Mucosa of descending colon (tissue), 3 donors: Measurements from ENCODE around the gene SLC26A1. TPM values are rescaled to one million over a fixed set of nuclear protein-coding genes. Genes with fewer than 3 reads are reported as not detected.

Experiments used
- ATAC-seq: fragments of 200-7000 bp; cut with Tn5 transposase; one replicate; pipeline ENCODE4 v1.9.1; 2020; ENCODE audit warnings: mild to moderate bottlenecking, moderate library complexity
- DNase-seq, 3 donors: peaks; one replicate each; pipeline ENCODE4 v3.0.0-alpha.2; 2020
- H3K36me3 ChIP-seq: fragments of 200-600 bp; one replicate; pipeline ENCODE4 v1.8.0; 2021; ENCODE audit warnings: low read depth, mild to moderate bottlenecking
- H3K4me1 ChIP-seq: fragments of 200-600 bp; one replicate; pipeline ENCODE4 v1.8.0; 2021; ENCODE audit warnings: low read depth, mild to moderate bottlenecking
- H3K4me3 ChIP-seq: fragments of 200-600 bp; one replicate; pipeline ENCODE4 v1.8.0; 2021; ENCODE audit warnings: mild to moderate bottlenecking
- H3K9me3 ChIP-seq: fragments of 200-600 bp; one replicate; pipeline ENCODE4 v1.8.0; 2021; ENCODE audit warnings: mild to moderate bottlenecking
- intact Hi-C, 2 donors: fragments of 100-400 bp; cut with DNase I in 1 of 2; cut with micrococcal nuclease in 1 of 2; formaldehyde crosslinking; loops; one replicate each; pipeline versions ENCODE4 v1.11.0 to v1.11.1; 2022; cut with DNase I, micrococcal nuclease
- total RNA-seq, 3 donors: library from RNA; stranded (reverse); fragmentation: NEBNext Ultra II Directional in 2 of 3; extraction: Animal tissue kit (Norgen Biotek cat#: 25700) in 2 of 3; gene quantifications; one replicate each; pipeline versions ENCODE4 v1.2.1 to v1.2.4, GENCODE V29; 2021 to 2023
- TF ChIP-seq, protein P1 (sequence below): fragments of 200-600 bp; IDR thresholded peaks from one replicate; pipeline ENCODE4 v1.8.0; 2022; ENCODE audit warnings: antibody characterized with exemption, mild to moderate bottlenecking
- donor health status: DM: no; HTN: no; CAD: no; lungs with moderate emphysema.
- donor health status: DM: no; HTN: no; CAD: no.
- donor health status: DM: no; HTN: yes; CAD: no.

SLC26A1 gene
- total RNA-seq, 3 donors from 2014 or later, result 0.85 to 2.8 (median 1.9) TPM

DNA sequence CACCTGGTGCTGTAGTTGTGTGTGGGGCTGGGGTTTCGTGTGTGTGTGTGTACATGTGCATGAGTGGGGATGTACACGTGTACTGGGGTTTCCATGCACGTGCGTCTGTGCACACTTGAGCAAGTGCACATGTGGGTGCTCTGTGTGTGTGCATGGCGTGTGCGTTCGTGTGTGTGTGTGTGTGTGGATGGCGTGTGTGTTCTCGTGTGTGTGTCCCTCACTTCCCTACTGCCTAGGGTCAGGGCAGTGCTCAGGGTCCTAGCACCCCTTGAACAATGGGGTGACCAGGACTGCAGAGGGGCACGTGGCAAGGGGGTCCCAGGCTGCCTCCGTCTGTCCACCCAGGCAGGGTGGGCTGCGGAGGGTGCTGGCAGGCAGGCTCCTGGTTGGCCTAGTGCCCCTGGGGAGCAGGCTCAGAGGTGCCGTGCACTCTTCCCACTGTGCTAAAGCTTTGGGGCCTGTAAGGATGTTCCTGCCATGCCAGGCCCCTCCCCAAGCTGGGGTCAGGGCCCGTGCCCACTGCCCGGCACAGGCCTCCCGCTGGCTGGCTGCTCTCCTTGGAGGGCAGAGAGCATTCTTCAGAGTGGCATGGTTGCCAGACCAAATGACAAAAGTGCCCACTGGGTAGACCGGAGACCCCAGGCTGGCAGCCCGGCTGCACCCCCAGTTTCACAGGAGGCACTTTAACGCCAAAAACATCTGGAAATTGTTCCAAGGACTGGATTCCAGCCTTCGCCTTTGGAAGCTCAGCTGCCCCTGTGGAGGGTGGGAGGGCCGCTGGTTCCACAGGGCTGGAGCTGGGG, 47.3 kb upstream of the SLC26A1 start:
- DNase-seq (peak in 1 of 3 donors; percentile 46), ATAC-seq (no peak)
- intact Hi-C loops, result no loop called here
- H3K4me1 ChIP-seq, result peaks cover 19% of the 10 kb centered on the region
- TF ChIP-seq, protein P1, sequence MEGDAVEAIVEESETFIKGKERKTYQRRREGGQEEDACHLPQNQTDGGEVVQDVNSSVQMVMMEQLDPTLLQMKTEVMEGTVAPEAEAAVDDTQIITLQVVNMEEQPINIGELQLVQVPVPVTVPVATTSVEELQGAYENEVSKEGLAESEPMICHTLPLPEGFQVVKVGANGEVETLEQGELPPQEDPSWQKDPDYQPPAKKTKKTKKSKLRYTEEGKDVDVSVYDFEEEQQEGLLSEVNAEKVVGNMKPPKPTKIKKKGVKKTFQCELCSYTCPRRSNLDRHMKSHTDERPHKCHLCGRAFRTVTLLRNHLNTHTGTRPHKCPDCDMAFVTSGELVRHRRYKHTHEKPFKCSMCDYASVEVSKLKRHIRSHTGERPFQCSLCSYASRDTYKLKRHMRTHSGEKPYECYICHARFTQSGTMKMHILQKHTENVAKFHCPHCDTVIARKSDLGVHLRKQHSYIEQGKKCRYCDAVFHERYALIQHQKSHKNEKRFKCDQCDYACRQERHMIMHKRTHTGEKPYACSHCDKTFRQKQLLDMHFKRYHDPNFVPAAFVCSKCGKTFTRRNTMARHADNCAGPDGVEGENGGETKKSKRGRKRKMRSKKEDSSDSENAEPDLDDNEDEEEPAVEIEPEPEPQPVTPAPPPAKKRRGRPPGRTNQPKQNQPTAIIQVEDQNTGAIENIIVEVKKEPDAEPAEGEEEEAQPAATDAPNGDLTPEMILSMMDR, result no peak
- H3K9me3 ChIP-seq, result no peaks in the 10 kb centered on the region
- no peaks in the 10 kb centered on the region for H3K36me3 ChIP-seq
- H3K4me3 ChIP-seq, result no peak overlapping the region

DNA sequence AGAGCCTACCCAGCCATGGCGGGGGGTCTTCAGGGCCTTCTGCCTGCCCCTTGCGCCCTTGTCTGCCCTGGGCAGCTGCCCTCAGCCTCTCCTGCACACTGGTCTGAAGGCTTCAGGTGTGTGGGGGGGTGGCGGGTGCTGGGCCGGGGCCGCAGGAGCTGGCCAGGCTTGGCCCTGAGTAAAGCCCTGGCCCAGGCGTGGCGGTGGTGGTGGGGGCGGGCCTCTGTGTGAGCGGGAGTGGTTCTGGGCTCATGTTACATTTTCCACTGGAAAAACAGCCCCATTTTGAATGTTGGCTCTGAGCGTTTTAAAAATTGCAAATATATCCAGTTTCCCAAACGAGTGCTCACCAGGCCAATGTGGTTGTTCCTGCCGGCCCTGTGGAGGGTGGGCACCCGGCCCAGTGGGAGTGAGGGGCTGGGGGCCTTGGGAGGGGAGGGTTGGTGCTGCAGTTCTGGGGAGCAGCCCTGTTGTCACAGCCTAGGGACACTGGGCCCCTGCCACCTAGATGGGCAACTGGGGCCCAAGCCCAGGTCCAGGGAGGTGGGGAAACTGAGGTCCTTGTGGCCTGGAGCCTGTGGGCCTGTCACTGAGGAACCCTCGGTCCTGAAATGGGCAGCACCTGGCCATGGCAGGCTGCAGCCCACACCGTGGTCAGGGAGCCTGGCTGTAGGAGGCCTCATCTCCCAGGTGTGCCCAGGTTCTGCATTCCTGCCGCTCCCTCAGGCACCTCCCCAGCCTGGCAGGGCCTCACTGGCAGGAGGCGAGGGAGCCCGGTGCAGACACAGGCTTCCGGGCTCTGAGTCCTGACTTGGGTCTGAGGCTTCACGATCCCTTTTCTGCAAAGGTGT, 46.5 kb upstream of the SLC26A1 start:
- peak; percentile 51 for ATAC-seq
- intact Hi-C loops, result no loop called here
- Histone ChIP-seq H3K4me1 (peaks cover 19% of the 10 kb centered on the region), H3K4me3 (no peak overlapping the region), H3K9me3 (no peaks in the 10 kb centered on the region), H3K36me3 (no peaks in the 10 kb centered on the region)
- TF ChIP-seq, protein P1, result no peak
- peak in 1 of 3 donors; percentile 58 for DNase-seq

DNA sequence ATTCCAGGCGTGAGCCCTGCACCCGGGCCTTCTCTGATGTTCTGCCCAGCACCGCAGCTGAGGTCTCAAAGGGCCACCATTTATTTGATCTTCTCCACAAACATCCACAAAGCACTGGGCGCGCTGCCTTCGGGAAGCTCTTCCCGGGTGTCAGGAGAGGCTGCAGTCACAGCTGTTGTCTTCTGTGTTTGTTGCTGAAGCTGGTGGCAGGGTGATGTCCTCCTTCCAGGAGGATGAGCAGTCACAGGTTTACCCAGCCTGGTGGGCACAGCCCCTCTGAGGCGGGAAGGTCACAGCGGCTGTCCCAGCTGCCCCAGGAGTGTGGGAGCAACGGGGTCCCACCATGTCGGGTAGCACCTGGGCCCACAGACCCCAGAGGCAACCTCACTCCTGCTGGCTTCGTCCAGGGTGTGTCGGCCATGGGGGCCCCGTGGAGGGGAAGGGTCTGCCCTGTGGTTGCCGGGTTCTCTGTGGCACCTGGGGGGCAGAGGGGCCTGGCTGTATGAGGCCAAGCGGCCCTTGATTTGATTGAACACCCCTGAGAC, 45.8 kb upstream of the SLC26A1 start:
- ATAC-seq (no peak), DNase-seq (no peak)
- intact Hi-C loops, result no loop called here
- Histone ChIP-seq H3K4me1 (peaks cover 19% of the 10 kb centered on the region), H3K4me3 (no peak overlapping the region), H3K9me3 (no peaks in the 10 kb centered on the region), H3K36me3 (no peaks in the 10 kb centered on the region)
- TF ChIP-seq, protein P1, result no peak

DNA sequence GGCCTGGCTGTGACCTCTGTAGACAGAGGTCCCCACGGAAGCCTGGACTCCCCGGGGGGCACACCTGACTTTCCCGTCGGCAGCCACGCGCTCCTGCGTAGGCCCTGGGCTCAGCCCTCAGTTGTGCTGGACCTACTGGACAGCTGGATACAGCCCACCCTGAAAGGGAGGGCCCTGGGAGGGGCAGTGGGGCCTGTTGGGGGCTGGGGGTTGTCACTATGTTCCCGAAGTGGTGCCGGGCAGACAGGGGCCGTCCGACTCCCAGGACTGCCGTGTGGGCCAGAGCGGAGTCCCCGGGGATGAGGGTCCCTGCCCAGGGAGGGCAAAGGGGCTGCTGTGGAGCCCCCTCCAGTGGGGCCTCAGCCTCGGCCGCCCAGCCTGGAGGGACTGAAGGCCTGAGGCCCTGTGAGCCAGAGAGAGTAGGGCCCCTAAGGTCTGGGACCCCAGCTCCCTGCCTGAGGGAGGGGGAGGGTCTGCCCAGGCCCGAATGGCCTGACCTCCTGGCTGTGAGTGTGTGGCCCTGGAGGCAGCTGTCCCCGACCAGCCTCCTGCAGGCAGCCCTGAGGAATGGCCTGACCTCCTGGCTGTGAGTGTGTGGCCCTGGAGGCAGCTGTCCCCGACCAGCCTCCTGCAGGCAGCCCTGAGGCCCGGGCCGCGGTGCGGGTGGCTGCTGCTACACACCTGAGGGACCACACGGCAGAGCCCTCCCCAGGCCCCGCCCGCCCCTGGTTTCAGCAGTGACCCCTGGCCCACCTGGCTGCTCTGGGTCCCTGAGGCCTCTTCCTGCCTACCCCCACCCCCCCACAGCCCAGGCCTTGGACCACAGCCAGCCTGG, 44.0 kb upstream of the SLC26A1 start:
- Histone ChIP-seq H3K4me1 (peaks cover 11% of the 10 kb centered on the region), H3K4me3 (no peak overlapping the region), H3K9me3 (no peaks in the 10 kb centered on the region), H3K36me3 (no peaks in the 10 kb centered on the region)
- no peak for ATAC-seq
- intact Hi-C loops, result no loop called here
- TF ChIP-seq, protein P1, result no peak
- no peak for DNase-seq

DNA sequence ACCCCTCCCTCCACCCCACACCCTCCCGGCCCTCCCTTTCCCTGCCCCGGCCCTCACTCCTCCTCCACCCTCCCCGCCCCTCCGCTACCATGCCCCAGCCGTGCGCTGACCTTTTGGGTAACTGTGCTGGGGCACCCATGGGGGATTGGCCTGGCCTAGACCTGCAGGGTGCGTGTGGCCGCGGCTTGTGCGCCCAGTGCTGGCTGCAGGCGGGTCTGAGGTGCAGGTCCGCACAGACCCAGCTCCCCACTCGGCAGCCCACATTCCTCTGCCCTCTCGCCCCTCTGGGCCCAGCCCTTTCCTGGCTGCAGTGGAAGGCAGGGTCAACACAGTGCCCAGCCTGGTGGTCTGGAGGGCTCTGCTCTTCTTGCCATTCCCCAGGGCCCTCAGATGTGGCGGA, 42.9 kb upstream of the SLC26A1 start:
- no peaks in the 10 kb centered on the region for H3K36me3 ChIP-seq
- H3K9me3 ChIP-seq, result no peaks in the 10 kb centered on the region
- DNase-seq, result no peak
- no peak for ATAC-seq
- intact Hi-C loops, result no loop called here
- no peak overlapping the region for H3K4me3 ChIP-seq
- TF ChIP-seq, protein P1, result no peak
- H3K4me1 ChIP-seq, result peaks cover 3% of the 10 kb centered on the region
